Measurements from ENCODE around the gene EHF.
"Not testable (repeated sequence)": the region's sequence is repeated elsewhere in the genome, so short reads cannot be mapped to it uniquely, and the experiment has no call there.

The EHF gene

DNA sequence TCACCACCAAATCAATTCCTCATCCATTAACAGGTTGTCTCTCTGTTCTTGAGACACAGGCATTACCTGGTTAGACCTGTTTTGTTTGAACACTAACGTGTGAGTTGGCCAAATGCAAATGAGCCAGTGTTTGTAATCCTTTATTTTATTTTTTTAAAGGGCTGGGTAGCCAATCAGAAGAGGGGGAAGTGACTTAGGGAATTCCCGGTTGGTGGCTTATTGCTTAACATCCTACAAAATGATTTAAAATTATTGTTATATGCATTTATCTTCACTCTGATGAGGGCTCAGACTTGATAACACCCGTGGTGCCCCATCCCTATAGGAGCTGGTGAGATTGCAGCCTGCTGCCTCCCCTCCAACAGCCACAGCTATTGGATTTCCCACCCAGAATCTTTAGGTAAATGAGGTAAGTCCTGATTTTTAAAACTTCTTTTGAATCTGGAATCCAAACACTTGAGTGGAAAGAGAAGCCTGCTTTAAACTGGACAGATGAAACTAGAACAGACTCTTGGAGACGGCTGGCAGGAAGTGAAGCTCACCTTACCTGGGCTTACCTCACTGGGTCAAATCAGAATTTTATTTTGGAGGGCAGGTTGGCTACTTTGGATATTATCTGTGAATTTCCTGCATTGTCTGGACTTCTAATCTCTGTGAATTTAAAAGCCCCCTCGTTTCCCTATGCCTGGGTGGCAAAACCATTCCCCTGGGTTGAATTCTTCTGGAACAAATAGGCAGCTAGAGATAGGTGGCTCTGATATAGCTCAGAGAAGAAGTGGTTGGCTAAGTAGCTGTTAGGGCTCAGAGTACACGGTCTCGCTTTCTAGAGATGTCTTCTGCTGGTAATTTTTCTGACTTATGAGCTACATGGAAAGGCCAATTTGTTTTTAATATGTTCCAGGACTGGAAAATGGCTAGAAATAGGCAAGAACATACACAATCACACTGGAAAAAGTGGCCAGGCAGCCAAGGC, at the start of gene EHF:
Gene EHF, plus strand, starts transcription at position 274 of the 973 bp plus-strand sequence. CDS start 21,538 bp downstream, outside the sequence.
- no peak for DNase-seq

DNA sequence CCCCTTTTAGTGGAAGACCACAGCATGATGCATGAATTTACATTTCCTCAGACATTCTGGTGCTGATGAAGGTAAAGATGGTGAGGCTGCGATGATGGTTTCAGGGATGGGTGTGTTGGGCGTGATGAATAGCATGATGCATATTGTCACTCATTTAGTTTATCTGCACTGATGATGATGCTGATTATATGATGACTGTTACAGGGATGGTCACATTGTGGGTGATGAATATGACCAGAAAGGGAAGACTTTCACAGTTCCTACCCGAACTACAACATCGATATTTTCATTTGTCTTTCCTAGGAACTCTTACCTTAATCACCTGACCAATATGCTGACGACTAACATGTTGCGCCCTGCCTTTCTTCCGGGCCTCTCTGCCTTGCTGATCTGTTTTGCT, 47.4 kb upstream of the EHF start:
- DNase-seq = no peak

DNA sequence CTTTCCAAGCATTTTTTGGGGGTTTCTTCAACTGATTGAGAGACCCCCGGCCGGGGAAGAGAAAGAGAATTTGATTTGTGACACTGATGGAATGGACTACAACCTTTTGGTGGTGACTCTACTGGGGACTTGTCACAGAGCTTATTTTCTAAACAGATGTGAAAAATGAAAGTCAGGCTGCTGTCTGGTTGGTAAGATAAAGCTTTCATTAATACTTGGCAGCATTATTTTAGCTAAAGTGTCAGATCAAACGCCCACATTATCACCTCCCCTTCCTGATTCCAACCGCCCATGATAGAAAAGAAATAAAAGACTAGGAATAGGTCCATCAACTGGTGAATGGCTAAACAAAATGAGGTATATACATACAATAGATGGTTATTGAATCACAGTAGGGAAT, 45.6 kb upstream of the EHF start:
- no peak for DNase-seq

DNA sequence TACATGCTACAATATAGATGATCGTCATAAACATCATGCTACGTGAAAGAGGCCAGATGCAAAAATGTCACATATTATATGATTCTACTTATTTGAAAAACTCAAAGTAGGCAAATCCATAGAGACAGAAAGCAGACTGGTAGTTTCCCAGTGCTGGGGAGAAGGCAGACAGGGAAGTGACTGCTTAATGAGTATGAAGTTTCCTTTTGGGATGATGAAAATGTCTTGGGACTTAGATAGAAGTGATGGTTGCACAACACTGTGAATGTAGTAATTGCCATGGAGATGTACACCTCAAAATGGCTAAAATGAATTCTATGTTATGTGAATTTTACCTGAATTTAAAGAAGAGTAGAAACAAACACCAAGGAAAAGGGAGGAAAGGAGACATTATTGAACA, 45.2 kb upstream of the EHF start:
- DNase-seq = no peak

DNA sequence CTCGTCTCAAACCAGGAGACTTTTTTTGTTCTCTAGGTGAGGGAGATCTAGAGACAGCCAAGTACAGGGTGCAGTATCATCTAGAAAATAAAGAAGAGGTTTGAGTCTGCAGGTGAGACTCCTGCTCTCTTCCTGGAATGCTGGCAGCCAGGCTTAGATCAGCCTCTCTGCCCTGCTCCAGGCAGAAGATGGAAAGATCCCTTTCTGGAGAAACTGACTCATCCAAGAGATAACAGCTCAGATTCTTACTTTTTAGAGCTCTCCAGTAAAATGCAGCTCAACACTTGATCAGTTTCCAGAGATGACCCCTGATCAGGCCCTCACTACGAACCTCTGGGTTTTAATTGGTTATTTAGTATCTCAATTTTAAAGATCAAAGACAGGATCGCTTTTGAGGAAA, 44.6 kb upstream of the EHF start:
- DNase-seq = no peak

DNA sequence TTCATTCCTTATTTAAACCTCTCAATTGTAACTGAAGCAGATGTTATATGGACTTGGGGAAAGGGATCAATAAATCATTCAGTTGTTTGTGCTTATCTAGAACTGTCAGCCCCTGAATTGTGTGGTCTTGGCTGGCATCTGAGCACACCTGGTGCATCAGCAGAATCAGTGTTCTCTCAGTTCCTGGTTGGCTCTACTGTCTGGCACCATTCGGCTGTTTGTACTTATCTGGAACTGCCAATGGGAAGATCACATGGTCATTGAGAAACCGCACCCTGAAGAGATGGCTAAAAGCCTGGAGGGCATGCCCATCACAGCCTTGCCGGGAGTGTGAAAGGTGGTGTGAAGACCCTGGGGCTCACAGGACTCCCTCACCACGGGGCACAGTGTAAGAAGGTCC, 37.1 kb upstream of the EHF start:
- no peak for DNase-seq

DNA sequence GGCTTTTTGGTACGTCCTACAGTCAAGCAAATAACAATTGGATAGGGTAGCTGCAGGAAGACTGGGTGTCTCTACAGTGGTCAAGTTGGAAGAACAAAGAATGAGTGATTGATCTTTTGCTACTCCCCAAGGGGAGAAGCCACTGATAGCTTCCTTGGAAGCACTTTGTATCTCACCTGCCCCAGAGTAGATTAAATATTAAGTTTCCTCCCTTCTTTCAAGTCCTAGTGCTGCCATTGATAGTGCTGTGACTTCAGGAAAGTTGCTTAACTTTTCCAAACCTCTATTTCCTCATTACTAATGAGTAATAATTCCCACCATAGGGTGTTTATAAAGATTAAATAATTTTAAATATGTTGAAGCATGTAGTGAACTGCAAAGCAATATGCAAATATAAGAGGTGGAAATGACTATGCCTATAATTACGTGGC, 35.6 kb upstream of the EHF start:
- DNase-seq = no peak

DNA sequence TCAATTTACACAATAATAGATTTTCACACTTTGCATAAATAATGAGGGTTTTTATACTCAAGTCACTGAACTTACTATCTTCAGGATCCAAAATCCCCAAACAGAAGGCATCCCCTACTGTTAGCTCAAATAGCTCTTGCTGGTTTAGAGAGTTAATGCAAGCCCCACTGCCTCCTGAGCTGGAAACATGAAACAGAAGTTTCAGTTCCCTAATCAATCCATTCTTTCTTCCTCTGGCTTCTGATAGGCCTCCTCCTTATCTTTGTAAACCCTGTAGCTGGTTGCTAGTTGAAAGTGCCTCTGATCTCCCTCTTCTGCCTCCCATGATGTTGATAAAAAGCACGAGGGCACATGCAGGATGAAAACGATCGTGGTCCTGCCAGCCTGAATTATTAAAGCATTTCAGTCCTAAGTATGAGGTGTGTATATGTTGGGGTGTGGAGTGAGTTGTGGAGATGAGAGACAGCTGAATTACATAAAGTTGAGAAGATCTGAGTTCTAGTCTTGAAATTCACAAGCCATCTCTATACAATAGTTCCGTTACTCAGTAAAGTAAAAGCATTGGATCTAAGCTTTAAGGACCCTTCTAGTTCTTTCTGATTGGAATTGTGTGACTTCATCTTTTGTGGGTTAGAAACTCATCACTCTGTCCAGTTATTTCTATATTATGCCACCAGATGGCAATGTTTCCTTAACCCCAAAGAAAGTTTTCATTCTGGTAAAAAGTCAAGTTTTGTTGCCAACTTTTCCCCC, 35.0 kb upstream of the EHF start:
- peak; percentile 16 for DNase-seq

DNA sequence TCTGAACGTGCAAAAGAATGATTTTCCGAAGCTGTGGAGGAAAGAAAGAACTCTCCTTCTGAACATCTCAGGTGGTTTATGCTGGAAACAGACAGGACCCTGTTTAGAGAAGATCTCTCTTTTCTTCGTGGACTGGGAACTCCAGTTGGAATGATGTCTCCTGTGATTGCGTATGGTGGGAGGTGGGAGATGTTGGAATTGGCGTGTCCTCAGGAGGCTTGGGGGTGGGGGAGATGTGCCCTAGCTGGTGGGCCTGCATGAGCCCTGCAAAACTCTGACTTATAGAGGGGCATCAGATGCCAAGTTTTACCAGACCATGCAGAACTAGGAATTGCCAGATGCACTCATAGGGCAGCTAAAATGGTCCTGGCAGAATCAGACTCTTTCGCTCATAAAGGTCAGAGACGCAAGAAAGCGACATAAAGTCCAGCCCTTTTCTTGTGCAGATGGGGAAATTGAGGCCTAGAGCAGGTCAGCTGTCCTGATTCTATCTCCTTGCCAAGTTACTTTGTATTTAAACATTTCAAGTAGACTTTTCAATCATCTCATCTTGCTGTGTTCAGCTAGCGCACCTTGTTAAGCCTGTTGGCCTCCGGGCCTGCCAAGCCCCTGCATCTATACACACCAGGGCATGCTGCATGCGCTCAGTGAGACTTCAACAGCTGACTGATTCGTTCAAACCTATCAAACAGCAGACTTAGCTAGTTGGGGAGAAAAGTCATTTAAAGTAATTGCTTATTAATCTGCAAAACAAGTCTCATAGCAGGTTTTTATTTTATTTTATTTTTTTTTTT, 34.2 kb upstream of the EHF start:
- no peak for DNase-seq

DNA sequence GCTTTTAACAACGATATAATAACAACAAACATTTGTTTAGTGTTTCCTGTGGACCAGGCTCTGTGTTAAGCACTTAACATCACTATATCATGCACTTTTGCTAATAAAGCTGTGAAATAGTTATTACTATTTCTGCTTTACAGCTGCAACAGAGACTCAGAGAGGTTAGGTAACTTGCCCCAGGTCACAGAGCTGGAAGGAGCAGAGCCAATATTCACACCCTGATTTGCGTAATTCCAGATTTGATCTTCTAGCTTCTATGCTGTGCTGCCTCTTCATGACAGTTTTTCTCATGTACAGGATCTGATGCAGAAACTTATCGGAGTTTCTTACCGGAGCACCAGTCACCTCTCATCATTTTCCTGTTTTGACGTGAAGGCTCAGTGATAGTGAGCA, 33.6 kb upstream of the EHF start:
- no peak for DNase-seq

DNA sequence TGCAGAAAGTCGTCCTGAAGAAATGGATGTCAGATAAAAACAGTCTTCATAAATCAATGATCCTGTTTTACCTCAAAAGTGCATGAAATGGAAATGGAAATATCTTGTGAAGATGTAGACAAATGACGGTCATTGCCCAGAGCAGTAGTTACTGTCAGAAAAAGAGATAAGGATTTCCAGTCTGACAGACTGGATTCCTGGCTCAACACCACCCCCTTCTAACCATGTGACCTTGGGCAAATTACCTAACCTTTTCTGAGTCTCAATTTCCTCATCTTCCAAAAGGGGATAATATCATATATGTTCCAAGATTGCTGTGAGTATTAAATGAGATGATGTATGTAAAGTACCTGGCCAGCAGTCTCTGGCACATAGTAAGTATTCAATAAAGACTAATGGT, 32.9 kb upstream of the EHF start:
- DNase-seq = no peak

DNA sequence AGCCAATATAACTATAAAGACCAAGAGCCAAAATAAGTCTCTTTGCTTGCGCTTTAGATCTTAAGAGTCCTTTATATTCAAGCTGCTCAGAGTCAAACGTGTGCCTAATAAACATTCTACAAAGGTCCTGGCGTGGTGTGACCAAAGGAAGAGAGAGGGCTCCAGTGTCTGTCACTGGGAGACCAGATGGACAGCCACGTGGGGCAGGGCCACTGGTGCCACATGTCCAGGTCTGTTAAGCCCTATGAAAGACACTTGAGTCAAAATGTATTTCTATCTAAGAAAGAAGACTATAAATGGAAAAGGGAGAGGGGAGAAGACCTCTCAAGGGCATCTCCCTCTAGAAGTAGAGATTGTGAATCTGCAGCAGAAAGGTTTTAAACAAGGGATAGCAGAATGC, 32.2 kb upstream of the EHF start:
- DNase-seq = no peak

DNA sequence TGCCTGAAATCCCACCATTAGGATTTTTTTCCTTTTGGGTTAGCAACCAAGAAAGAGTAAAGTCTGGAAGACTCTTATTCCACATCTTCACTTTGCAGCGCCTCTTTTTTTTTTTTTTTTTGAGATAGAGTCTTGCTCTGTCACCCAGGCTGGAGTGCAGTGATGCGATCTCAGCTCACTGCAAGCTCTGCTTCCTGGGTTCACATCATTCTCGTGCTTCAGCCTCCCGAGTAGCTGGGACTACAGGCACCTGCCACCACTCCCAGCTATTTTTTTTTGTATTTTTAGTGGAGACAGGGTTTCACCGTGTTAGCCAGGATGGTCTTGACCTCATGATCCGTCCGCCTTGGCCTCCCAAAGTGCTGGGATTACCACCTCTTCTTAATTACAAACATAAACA, 31.7 kb upstream of the EHF start:
- DNase-seq = not testable (repeated sequence)

DNA sequence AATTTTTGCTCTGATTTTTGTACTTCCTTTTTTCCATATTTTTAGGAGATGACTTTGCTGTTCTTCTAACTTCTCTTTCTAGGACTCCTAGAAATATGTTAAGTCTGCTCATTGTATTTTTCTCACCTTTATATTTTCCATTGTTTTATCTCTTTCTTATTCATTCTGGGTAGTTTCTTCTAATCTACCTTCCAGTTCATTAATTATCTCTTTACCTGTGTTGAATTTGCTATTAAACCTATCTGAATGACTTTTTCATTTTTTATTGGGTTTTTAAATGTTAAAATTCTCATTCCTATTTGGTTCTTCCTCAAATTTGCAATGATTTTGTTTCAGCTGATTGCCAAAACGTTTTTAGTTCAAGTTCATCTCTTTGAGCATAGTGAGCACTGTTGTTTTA, 27.8 kb upstream of the EHF start:
- DNase-seq = no peak

DNA sequence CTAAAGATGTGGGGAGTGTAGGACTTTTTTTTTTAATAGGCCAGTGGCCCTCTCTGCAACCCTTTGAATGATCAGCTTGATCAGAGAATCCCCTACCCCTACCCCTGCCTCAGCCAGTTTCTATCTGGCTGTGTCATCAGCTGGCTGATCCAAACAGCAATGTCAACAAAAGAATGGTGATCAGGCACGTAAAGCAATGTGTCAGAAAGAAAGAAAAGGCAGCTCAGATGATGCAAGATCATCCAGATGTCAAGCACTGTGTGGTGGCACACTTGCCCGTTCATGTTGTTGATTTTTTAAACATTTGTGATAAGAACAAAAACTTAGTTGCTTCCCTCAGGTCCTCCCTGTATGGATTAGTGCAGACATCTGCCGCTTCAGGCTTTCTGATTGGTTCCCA, 26.3 kb upstream of the EHF start:
- no peak for DNase-seq

DNA sequence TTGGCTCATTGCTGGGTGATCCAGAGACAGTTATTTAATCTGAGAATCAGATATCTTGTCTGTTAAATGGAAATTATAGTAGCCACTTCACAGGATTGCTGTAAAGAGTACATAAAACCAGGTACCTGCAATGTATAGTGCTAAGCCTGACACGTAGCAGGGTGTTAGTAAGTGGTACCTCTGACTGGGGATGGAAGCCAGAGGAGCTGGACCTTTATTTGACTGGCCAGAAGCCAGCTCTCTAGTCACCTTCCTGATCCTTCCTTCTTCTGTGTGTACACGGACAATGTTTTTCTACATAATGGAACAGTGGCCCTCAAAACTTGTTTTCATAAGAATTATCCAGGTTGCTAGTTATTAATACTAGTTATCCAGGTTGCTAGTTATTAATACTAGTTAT, 25.5 kb upstream of the EHF start:
- no peak for DNase-seq

DNA sequence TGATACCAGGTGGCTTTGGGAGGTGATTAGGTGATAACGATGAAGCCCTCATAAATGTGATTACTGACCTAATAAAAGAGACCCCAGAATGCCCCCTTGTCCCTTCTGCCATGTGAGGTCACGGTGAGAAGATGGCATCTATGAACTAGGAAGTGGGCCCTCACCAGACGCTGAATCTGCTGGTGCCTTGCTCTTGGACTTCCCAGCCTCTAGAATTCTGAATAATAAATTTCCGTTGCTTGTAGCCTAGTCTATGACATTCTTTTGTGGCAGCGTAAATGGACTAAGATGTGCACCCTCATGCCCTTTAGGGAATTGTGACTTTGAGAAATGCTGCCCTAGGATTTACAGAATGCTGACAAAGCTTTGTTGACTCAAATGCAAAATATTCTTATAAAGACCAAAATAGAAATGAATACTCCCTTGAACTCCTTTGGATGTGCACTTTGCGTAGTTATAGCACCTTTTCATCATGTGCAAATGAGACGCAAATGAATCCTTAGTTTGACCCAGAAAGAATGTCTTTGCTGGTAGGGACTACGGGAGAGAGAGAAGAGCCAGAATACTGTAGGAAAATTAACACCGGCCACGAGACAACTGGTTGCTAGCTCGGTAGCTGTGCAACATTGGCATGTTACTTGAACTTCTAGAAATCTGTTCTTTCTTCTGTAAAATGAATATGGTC, 24.8 kb upstream of the EHF start:
- DNase-seq = no peak

DNA sequence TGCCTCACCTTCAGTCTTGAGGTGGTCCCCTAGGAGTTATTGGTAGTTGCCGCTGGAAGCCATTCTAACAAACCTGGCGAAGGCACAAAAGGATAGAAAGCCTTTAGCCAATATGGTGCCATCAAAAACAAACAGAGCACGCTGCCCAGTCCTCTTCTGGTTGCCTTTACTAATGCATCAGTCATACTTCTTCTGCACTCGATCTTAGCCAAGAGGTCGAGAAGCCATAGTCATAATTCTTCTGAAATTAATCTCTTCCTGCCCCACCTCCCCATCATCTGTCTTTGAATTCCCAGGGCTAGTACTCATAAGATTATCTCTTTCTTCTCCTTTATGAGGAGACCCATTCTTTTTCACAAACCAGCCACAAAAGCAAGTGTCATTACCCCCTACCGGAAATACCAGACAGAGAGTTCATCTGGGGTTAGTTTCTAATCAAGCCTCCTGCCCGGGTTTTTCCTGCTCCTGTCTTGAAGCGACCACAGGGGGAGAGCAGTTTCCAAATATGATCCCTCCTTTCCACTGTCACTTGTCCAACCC, 21.4 kb upstream of the EHF start:
- DNase-seq = no peak

DNA sequence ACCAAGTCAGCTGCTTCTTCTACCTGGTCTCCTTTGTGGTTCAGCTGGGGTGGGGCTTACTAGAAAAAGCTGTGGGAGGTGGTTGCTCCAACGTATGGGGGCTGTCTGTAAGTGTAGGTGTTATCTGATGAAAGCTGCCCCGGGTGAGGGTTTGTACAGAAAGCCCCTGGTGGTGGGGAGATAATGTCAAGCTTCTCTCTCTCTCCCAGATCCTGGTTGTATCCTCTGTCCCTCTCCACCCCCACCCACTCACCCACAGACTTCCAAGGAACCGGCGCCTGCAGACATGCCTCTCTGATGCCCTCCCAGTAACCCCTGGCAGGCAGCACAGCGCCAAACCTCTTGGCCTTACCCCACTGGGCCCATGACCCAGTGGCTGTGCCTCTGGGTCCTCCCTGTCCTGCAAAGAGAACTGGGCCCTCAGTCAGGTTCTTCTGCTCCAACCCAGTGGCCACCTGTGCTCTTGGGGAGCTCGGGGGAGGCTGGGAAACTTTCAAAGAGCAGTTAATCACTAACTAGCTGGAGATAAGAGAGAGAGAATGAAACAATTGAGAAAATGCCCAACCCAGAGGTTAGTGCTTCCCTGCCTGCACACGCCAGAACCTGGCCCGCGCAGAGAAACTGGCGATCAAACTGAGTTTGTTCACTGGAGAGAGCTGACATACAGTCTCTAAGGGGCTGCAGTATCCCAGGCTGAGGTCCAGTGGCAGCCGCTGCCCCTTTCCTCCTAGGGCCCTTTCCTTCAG, 20.4 kb upstream of the EHF start:
- no peak for DNase-seq

DNA sequence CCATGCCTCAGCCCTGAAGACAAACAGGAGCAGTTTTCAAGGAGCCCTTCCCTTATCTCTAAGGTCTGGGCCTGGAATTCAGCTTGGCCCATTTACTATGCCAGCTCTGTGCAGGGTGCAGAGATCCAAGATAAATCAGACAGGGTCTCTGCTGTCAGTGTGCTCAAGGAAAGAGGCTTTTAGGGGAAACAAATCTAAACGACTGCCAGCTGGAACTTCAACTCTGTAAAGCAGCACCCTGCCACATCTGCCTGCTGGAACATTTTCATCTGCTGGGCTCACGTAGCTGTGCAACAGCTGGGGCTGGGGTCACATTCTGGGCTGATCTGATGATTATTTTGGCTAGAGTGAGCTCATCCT, 19.8 kb upstream of the EHF start:
- DNase-seq = no peak

DNA sequence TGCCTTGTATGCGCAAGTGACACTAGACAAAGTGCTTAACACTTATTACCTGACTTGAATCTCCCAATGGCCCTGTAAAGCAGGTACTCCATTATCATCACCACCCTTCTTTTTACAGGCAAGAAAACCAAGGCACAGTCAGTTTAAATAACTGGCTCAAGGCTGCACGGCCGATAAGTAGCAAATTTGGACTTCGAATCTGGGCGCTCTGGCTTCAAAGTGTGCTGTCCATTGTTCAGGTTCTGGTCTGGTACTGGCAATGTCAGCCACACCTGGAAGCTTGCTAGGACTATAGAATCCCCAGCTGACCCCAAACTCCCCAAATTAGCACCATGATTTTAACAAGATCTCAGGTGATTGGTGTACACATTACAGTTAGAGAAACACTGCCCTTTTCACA, 19.3 kb upstream of the EHF start:
- no peak for DNase-seq

DNA sequence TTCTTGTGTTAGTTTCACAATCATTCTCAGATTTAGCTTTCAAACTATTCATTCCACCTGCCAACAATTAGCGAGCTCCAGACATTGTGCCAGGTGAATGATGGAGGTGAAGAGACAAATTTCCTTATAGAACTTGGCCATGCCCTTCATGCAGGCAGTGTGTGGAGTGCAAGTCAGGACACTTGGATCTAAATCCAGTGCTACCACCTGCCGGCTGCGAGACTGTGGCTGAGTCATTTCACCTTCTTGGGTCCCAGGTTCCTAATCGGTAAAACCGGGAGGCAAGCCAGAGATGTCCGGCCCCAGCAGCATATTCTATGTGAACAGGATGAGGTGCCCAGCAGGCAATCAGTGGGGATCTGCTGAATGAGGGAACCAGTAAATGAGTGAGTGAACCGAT, 18.6 kb upstream of the EHF start:
- no peak for DNase-seq
